Endodermal cell (in vitro differentiated cells): ENCODE results near the gene SLC2A10. TPM values are rescaled to one million over a fixed set of nuclear protein-coding genes. Genes with fewer than 3 reads are reported as not detected.

Experiments
- DNase-seq: peaks from one replicate; pipeline ENCODE4 v3.0.0-alpha.2; 2017
- H3K27ac ChIP-seq: 2 replicates; pipeline ENCODE4 v1.5.1; 2013; ENCODE audit warnings: mild to moderate bottlenecking, low read depth, low read length, moderate library complexity
- H3K27me3 ChIP-seq: 2 replicates; pipeline ENCODE4 v1.6.1; 2013; ENCODE audit warnings: mild to moderate bottlenecking, low read length, moderate library complexity; ENCODE audit not compliant: insufficient read depth, control insufficient read depth, poor library complexity, severe bottlenecking
- H3K36me3 ChIP-seq: 2 replicates; pipeline ENCODE4 v1.7.0; 2013; ENCODE audit warnings: mild to moderate bottlenecking, low read length, moderate library complexity; ENCODE audit not compliant: control insufficient read depth, insufficient read depth
- H3K4me1 ChIP-seq: one replicate; pipeline ENCODE4 v1.7.0; 2013; ENCODE audit warnings: low read length; ENCODE audit not compliant: control insufficient read depth, insufficient read depth
- H3K4me3 ChIP-seq: 2 replicates; pipeline ENCODE4 v1.5.1; 2013; ENCODE audit warnings: mild to moderate bottlenecking, low read length, moderate library complexity
- H3K9ac ChIP-seq: 2 replicates; pipeline ENCODE4 v1.6.1; 2013; ENCODE audit warnings: mild to moderate bottlenecking, low read length, moderate library complexity; ENCODE audit not compliant: poor library complexity, severe bottlenecking; ENCODE audit errors: extremely low read depth
- H3K9me3 ChIP-seq: 2 replicates; pipeline ENCODE4 v1.6.1; 2013; ENCODE audit warnings: mild to moderate bottlenecking, low read length, moderate library complexity; ENCODE audit not compliant: control insufficient read depth
- H3K27ac Mint-ChIP-seq: 2 replicates; pipeline ENCODE4 v1.8.0; 2020; ENCODE audit warnings: mixed read lengths
- H3K27me3 Mint-ChIP-seq: 2 replicates; pipeline ENCODE4 v1.8.0; 2021; ENCODE audit warnings: mild to moderate bottlenecking, mixed read lengths; ENCODE audit not compliant: insufficient read depth
- H3K36me3 Mint-ChIP-seq: 2 replicates; pipeline ENCODE4 v1.8.0; 2020; ENCODE audit warnings: low read depth, mixed read lengths
- H3K4me1 Mint-ChIP-seq: 2 replicates; pipeline ENCODE4 v1.8.0; 2020; ENCODE audit warnings: mixed read lengths
- H3K4me3 Mint-ChIP-seq: 2 replicates; pipeline ENCODE4 v1.8.0; 2020; ENCODE audit warnings: mild to moderate bottlenecking, moderate library complexity, mixed read lengths
- H3K9me3 Mint-ChIP-seq: 2 replicates; pipeline ENCODE4 v1.8.0; 2020; ENCODE audit warnings: mild to moderate bottlenecking, mixed read lengths
- WGBS, 2 experiments: methylation state at CpG; one replicate each; pipeline versions ENCODE4 v1.1.5 to v1.1.7; 2013; ENCODE audit warnings: missing lambda C conversion rate in 2 of 2, mixed read lengths in 1 of 2; ENCODE audit not compliant: insufficient coverage in 1 of 2, insufficient read length in 1 of 2; 5-methylcytosine and 5-hydroxymethylcytosine counted together
- total RNA-seq, 2 donors: library from RNA; stranded (reverse); fragmentation: NEBNext Ultra II Directional in 1 of 2; extraction: Animal tissue kit (Norgen Biotek cat#: 25700) in 1 of 2; gene quantifications; 2 replicates in 1 of 2; 3 replicates in 1 of 2; pipeline ENCODE4 v1.2.1, GENCODE V29; 2021
- TF ChIP-seq, protein P1 (sequence below): fragments of 200-600 bp; sonication (generic); conservative IDR thresholded peaks from 2 replicates; pipeline ENCODE4 v1.5.0; 2021; ENCODE audit warnings: antibody characterized with exemption, mild to moderate bottlenecking

SLC2A10 gene
- total RNA-seq, 2 donors from 2014 or later: 12.4 to 19.6 TPM

DNA sequence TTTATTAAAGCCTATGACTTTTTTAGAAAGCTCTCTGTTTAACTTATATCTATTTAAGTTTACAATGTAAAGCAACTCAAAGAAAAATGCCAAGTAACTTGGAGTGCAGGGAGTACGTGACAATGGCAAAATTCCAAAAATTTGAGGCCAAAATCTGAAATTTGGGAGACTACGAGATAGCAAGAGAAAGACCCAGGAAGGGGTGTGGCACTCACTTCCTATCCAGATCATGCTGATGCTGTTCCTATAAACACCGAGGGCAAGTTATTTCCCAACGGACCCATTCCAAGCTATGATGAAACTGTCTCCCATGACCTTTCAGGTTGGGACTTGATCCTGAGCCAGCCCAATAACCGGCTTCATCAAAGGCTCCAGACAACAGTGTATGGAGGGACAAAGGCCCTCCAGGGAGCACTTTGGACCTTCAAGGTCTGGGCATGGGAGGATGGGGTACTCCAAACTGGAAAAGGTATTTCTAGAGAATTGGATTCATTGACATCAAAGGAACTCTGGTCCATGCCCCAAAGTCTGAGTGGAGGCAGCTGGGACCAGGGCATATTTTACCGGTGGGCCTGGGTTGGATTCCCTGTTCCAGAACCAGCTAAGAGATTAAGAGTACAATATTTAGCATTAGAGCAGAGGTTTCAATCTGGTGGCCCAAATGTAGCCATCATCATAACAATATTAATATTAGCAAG lies 42.5 kb upstream of the SLC2A10 start:
- no peak for DNase-seq
- no peaks in the 10 kb centered on the region for H3K27me3 Mint-ChIP-seq
- Histone ChIP-seq H3K9me3 (peaks cover 14% of the 10 kb centered on the region), H3K4me1 (no peaks in the 10 kb centered on the region), H3K27ac (no peak overlapping the region), H3K4me3 (no peak overlapping the region), H3K9ac (no peak overlapping the region), H3K27me3 (no peaks in the 10 kb centered on the region), H3K36me3 (no peaks in the 10 kb centered on the region)
- H3K36me3 Mint-ChIP-seq: peaks cover 2% of the 10 kb centered on the region
- TF ChIP-seq, protein P1, sequence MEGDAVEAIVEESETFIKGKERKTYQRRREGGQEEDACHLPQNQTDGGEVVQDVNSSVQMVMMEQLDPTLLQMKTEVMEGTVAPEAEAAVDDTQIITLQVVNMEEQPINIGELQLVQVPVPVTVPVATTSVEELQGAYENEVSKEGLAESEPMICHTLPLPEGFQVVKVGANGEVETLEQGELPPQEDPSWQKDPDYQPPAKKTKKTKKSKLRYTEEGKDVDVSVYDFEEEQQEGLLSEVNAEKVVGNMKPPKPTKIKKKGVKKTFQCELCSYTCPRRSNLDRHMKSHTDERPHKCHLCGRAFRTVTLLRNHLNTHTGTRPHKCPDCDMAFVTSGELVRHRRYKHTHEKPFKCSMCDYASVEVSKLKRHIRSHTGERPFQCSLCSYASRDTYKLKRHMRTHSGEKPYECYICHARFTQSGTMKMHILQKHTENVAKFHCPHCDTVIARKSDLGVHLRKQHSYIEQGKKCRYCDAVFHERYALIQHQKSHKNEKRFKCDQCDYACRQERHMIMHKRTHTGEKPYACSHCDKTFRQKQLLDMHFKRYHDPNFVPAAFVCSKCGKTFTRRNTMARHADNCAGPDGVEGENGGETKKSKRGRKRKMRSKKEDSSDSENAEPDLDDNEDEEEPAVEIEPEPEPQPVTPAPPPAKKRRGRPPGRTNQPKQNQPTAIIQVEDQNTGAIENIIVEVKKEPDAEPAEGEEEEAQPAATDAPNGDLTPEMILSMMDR: no peak
- H3K4me3 Mint-ChIP-seq: no peak overlapping the region
- peaks cover 11% of the 10 kb centered on the region for H3K9me3 Mint-ChIP-seq
- H3K4me1 Mint-ChIP-seq: no peaks in the 10 kb centered on the region
- no peak overlapping the region for H3K27ac Mint-ChIP-seq
- 91 to 98% methylated on average over 4 to 6 of the region's 6 CpGs for WGBS, 2 experiments

DNA sequence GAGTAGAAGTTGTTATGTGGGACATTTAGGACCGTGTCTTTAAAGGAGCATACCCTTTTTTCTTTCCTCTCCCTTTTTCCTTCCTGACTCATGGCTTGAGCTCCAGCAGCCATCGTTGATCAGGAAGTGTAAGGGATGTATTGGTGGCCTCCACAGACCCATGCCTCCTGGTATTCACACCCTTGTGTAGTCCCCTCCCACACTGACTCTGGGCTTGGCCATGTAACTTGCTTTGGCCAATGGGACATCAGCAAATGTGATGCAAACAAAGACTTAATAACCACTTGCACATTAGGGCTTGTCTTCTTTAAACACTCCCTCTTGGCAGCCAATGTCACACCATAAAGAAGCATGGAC lies 39.2 kb upstream of the SLC2A10 start:
- Mint-ChIP-seq H3K4me1 (peaks cover 8% of the 10 kb centered on the region), H3K27ac (no peak overlapping the region), H3K9me3 (peaks cover 11% of the 10 kb centered on the region), H3K36me3 (peaks cover 2% of the 10 kb centered on the region), H3K27me3 (peaks cover 2% of the 10 kb centered on the region), H3K4me3 (no peak overlapping the region)
- DNase-seq: no peak
- 93% methylated on average over 2 of the region's 2 CpGs; no CpG with 5 or more reads in 1 of the 2 experiments for WGBS, 2 experiments
- H3K4me3 ChIP-seq: no peak overlapping the region
- H3K27me3 ChIP-seq: no peaks in the 10 kb centered on the region
- TF ChIP-seq, protein P1: no peak
- H3K36me3 ChIP-seq: no peaks in the 10 kb centered on the region
- H3K27ac ChIP-seq: no peak overlapping the region
- H3K9ac ChIP-seq: no peak overlapping the region
- H3K4me1 ChIP-seq: no peaks in the 10 kb centered on the region
- H3K9me3 ChIP-seq: peaks cover 14% of the 10 kb centered on the region

DNA sequence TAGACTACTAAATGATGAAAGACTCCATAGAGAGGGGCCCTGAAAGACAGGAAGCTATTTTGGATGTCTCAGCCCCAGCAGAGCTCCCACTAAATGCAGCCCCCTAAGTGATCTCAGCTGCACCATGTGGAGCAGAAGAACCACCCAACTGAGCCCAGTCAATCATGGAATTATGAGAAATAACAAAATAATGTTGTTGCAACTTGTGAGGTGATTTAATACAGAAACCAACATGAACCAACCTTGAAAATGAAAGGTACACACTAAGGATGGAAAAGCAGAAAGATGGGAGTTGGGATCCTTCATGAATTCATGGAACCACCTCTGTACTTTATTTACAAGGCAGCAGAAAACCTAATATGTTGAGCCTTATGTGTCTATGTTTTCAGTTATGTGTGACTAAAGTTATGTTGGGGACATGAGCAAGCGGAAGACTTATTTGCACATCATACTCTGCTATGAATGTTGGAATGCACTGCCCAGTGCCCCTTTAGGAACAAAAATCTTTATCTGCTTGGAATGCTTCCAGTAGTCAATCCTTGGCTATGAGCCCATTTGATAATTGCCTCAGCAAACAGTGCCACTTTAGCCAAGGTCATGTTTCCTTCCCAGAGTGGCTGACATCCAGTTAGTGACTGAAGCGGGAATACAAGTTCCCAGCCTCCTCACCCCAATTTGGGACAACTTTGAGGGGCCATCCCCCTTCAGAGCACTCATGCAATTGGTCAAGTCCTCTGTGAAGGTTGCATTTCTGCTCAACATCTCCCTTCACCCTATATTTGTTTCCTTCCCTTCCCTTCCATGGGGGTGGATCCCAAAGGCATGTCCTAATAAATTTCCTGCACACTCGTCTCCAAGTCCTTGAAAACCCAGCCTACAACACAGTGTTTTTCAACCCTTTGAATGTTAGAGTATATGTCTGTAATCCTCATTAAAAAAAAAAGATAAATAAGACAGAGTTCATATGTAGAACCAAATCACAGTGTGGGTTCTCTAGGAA lies 38.6 kb upstream of the SLC2A10 start:
- no peak overlapping the region for H3K27ac ChIP-seq
- no peaks in the 10 kb centered on the region for H3K4me1 ChIP-seq
- 88 to 92% methylated on average over 2 of the region's 3 CpGs for WGBS, 2 experiments
- Mint-ChIP-seq H3K4me3 (no peak overlapping the region), H3K36me3 (peaks cover 2% of the 10 kb centered on the region), H3K4me1 (peaks cover 8% of the 10 kb centered on the region), H3K9me3 (peaks cover 11% of the 10 kb centered on the region), H3K27ac (no peak overlapping the region), H3K27me3 (peaks cover 2% of the 10 kb centered on the region)
- no peak for DNase-seq
- no peaks in the 10 kb centered on the region for H3K36me3 ChIP-seq
- H3K27me3 ChIP-seq: no peaks in the 10 kb centered on the region
- no peak overlapping the region for H3K4me3 ChIP-seq
- no peak overlapping the region for H3K9ac ChIP-seq
- H3K9me3 ChIP-seq: peaks cover 14% of the 10 kb centered on the region
- TF ChIP-seq, protein P1: no peak
